Activated CD8-positive, alpha-beta memory T cell treated with anti-CD3 and anti-CD28 coated beads for 4 hours (primary cell): ENCODE data around the gene ABCA6.

Experiments used
- DNase-seq, 2 donors: peaks; one replicate each; pipeline ENCODE4 v3.0.0-alpha.2; 2020; ENCODE audit warnings: low read depth in 2 of 2

ABCA6 gene

GRCh38 chr17:69143151-69143550, 1.5 kb upstream of the ABCA6 start:
- no peak for DNase-seq

GRCh38 chr17:69142175-69142802, 594 bp upstream of the ABCA6 start:
- no peak for DNase-seq

GRCh38 chr17:69134112-69134511, 7.6 kb downstream of the ABCA6 start:
- DNase-seq: no peak

- no peak for DNase-seq
Measured at GRCh38 chr17:69130627-69131296, 10.9 kb downstream of the ABCA6 start.

- no peak for DNase-seq
Measured at GRCh38 chr17:69123626-69124025, 18.1 kb downstream of the ABCA6 start.

- no peak for DNase-seq
Measured at GRCh38 chr17:69122065-69122464, 19.6 kb downstream of the ABCA6 start.

GRCh38 chr17:69117855-69118784, 23.6 kb downstream of the ABCA6 start:
- DNase-seq: no peak

- DNase-seq: no peak
Measured at GRCh38 chr17:69111794-69112193, 29.9 kb downstream of the ABCA6 start.

- no peak for DNase-seq
Measured at GRCh38 chr17:69105907-69106730, 35.6 kb downstream of the ABCA6 start.

GRCh38 chr17:69103557-69104233, 38.0 kb downstream of the ABCA6 start:
- no peak for DNase-seq

GRCh38 chr17:69098625-69099024, 43.1 kb downstream of the ABCA6 start:
- no peak for DNase-seq

GRCh38 chr17:69096541-69096940, 45.2 kb downstream of the ABCA6 start:
- DNase-seq: no peak

- no peak for DNase-seq
Measured at GRCh38 chr17:69093995-69094394, 47.7 kb downstream of the ABCA6 start.

- DNase-seq: no peak
Measured at GRCh38 chr17:69093279-69093789, 48.4 kb downstream of the ABCA6 start.

GRCh38 chr17:69090365-69090764, 51.3 kb downstream of the ABCA6 start:
- no peak for DNase-seq

- no peak for DNase-seq
Measured at GRCh38 chr17:69088643-69089200, 53.0 kb downstream of the ABCA6 start.

- DNase-seq: no peak
Measured at GRCh38 chr17:69086641-69087040, 55.1 kb downstream of the ABCA6 start.

GRCh38 chr17:69084911-69085310, 56.8 kb downstream of the ABCA6 start:
- no peak for DNase-seq

GRCh38 chr17:69082696-69083095, 59.0 kb downstream of the ABCA6 start:
- DNase-seq: no peak

- no peak for DNase-seq
Measured at GRCh38 chr17:69078864-69079263, 62.8 kb downstream of the ABCA6 start.

GRCh38 chr17:69075823-69076222, 65.9 kb downstream of the ABCA6 start:
- DNase-seq: no peak
